Choroid plexus epithelial cell (primary cell): Measurements from ENCODE around the gene BSN.

Source experiments
- DNase-seq: peaks from one replicate; pipeline ENCODE4 v3.0.0-alpha.2; 2010; ENCODE audit warnings: low read depth
- H3K4me3 ChIP-seq: 2 replicates; pipeline ENCODE4 v1.5.1; 2011; ENCODE audit warnings: low read depth, mild to moderate bottlenecking, control low read depth, low read length, moderate library complexity
- TF ChIP-seq, protein P1 (sequence below): conservative IDR thresholded peaks from 2 replicates; pipeline ENCODE4 v1.5.1; 2011; ENCODE audit warnings: low read depth, mild to moderate bottlenecking, control low read depth, inconsistent platforms, low read length, moderate library complexity

BSN gene

GRCh38 chr3:49713336-49714105, 159.2 kb downstream of the BSN start:
- DNase-seq = no peak
- TF ChIP-seq, protein P1, sequence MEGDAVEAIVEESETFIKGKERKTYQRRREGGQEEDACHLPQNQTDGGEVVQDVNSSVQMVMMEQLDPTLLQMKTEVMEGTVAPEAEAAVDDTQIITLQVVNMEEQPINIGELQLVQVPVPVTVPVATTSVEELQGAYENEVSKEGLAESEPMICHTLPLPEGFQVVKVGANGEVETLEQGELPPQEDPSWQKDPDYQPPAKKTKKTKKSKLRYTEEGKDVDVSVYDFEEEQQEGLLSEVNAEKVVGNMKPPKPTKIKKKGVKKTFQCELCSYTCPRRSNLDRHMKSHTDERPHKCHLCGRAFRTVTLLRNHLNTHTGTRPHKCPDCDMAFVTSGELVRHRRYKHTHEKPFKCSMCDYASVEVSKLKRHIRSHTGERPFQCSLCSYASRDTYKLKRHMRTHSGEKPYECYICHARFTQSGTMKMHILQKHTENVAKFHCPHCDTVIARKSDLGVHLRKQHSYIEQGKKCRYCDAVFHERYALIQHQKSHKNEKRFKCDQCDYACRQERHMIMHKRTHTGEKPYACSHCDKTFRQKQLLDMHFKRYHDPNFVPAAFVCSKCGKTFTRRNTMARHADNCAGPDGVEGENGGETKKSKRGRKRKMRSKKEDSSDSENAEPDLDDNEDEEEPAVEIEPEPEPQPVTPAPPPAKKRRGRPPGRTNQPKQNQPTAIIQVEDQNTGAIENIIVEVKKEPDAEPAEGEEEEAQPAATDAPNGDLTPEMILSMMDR = no peak
- no peak overlapping the region for H3K4me3 ChIP-seq

- TF ChIP-seq, protein P1 = no peak
- no peak for DNase-seq
- no peak overlapping the region for H3K4me3 ChIP-seq
Measured at GRCh38 chr3:49714728-49715550, 160.7 kb downstream of the BSN start.

GRCh38 chr3:49715611-49716121, 161.4 kb downstream of the BSN start:
- no peak for DNase-seq
- no peak overlapping the region for H3K4me3 ChIP-seq
- TF ChIP-seq, protein P1 = no peak

- H3K4me3 ChIP-seq = no peak overlapping the region
- TF ChIP-seq, protein P1 = no peak
- no peak for DNase-seq
Measured at GRCh38 chr3:49716169-49716568, 161.9 kb downstream of the BSN start.

DNA sequence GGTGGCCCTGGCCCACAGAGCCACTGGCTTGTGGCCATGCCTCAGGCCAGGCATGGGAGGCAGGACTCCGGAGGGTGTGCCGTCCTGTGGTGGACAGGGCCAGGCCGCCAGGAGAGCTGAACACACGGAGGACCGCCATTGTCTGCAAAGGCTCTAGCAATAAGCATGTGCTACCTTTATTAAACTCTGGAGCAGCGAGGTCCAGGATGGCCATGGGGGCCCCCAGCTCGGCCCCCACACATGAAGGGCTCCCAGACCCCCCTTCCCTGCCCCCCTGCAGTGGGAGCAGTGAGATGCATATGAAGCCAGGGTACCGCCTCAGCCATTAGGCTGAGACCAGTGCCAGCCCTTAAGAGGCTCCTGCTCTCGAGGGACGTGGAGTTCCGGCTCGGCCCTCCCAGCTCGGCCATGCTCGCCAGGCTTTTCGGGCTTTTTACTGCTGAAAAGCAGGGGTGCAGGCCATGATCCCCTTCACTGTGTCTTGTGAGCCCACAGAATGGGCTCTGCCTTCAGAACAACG, 162.5 kb downstream of the BSN start:
- DNase-seq = no peak
- TF ChIP-seq, protein P1 = no peak
- no peak overlapping the region for H3K4me3 ChIP-seq

GRCh38 chr3:49717211-49717958, 163.1 kb downstream of the BSN start:
- no peak overlapping the region for H3K4me3 ChIP-seq
- DNase-seq = no peak
- TF ChIP-seq, protein P1 = no peak
